H1 (cell line): ENCODE measurements around the gene TMEM79. TPM values are rescaled to one million over a fixed set of nuclear protein-coding genes. Genes with fewer than 3 reads are reported as not detected.

Experiments used
- EP300 ChIP-seq, 2 experiments: IDR thresholded peaks; 1 replicate in 1 of 2; 2 replicates in 1 of 2; pipeline ENCODE4 v1.6.1; 2011 to 2012; ENCODE audit warnings: low read depth in 2 of 2, low read length in 2 of 2, mild to moderate bottlenecking in 2 of 2, borderline replicate concordance in 1 of 2, inconsistent platforms in 1 of 2, moderate library complexity in 1 of 2
- HDAC2 ChIP-seq, 2 experiments: fragments of 300-600 bp in 1 of 2; sonication (generic) in 1 of 2; IDR thresholded peaks; 2 replicates each; pipeline ENCODE4 v1.6.1; 2011 to 2012; ENCODE audit warnings: low read depth in 2 of 2, low read length in 2 of 2, mild to moderate bottlenecking in 2 of 2, moderate library complexity in 2 of 2, borderline replicate concordance in 1 of 2, inconsistent platforms in 1 of 2
- polyA plus RNA-seq, 7 experiments: library from polyadenylated mRNA; depleted of rRNA in 3 of 7; stranded (reverse) in 5 of 7; unstranded in 2 of 7; fragments of >200 nt in 5 of 7; fragments of 200-250 nt in 2 of 7; gene quantifications; 1 replicate in 5 of 7; 2 replicates in 1 of 7; 4 replicates in 1 of 7; pipeline versions ENCODE4 v1.2.1 to v1.2.3, GENCODE V29; 2011 to 2013; ENCODE audit warnings: missing spikeins in 2 of 7, mixed read lengths in 2 of 7
- total RNA-seq: library from RNA; stranded (reverse); fragmentation: NEBNext Ultra II Directional; extraction: Animal tissue kit (Norgen Biotek cat#: 25700); gene quantifications from 2 replicates; pipeline ENCODE4 v1.2.1, GENCODE V29; 2021

The TMEM79 gene
- total and polyA plus RNA-seq, 2 of the 8 experiments (the other 6 are each of a cell fraction or from before 2014, with no cell fraction given): 2.1 to 2.3 TPM

DNA sequence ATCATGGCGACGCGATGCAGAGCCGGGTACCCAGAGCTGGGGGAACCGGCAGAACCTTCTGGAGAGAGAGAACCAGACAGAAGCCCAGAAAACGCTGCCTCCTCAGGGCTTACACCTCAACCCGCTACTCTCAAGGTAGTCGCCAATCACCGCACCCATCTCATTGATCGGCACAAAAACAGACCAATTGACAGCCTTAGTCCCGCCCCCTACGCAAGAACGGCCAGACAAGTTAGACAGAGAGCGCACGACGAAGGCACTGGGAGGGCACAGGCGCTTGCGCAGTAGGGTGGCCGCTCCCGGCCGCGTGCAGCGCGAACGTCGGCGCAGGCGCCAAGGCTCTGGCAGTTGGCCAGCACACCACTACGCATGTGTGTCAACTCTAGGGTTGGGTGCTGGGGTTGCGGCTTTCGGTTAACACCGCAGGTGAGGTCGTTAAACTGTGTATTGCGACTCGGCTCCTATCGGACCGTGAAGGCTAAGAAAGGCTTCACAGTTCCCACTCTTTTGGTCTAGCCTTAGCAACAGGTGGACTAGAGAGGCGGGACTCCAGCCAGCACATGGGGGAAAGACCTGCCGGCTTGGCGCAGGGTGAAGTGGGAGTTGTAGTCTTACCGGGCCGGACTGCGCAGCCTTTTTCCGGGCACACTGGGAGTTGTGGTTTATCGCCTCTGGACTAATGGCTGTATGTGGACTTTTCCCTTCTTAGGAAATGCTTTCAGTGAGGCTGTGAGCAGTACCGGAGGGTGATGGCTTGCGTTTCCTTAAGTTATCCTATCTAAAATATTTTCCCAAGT lies 54.3 kb downstream of the TMEM79 start, which contains the start of the genes CCT3 and TSACC (continued):
- TF ChIP-seq EP300 (IDR thresholded peaks at IDR 0.05; ENCODE audit: borderline replicate concordance in 1 of 2, low read depth in 2 of 2, low read length in 2 of 2) (no peak), HDAC2 (IDR thresholded peaks at IDR 0.05; ENCODE audit: borderline replicate concordance in 1 of 2, low read depth in 2 of 2, low read length in 2 of 2) (0 out of 4 replicates have a peak, but pooled peaks of 1 of the 2 experiments have one; percentile 20)

Other genes starting within 250 kb of the TMEM79 start
- 37.7 and 39.8 TPM in 2 replicates for gene UBQLN4, start 230.5 kb upstream of the TMEM79 start, total RNA-seq
- 47.8 and 52.0 TPM in 2 replicates for gene UBQLN4, start 230.5 kb upstream of the TMEM79 start, polyA plus RNA-seq (2011; rRNA removed)
- 50.5 and 54.7 TPM in 2 replicates for gene LAMTOR2, start 229.5 kb upstream of the TMEM79 start, total RNA-seq
- 122 and 131 TPM in 2 replicates for gene LAMTOR2, start 229.5 kb upstream of the TMEM79 start, polyA plus RNA-seq (2011; rRNA removed)
- gene RAB25, start 223.2 kb upstream of the TMEM79 start, total RNA-seq: 34.8 and 38.5 TPM in 2 replicates
- 98.2 and 117 TPM in 2 replicates for gene RAB25, start 223.2 kb upstream of the TMEM79 start, polyA plus RNA-seq (2011; rRNA removed)
- 52.4 and 54.7 TPM in 2 replicates for gene MEX3A, start 201.9 kb upstream of the TMEM79 start, total RNA-seq
- 34.1 and 43.5 TPM in 2 replicates for gene MEX3A, start 201.9 kb upstream of the TMEM79 start, polyA plus RNA-seq (2011; rRNA removed)
- gene LMNA, start 169.6 kb upstream of the TMEM79 start, total RNA-seq: 46.8 and 48.0 TPM in 2 replicates
- 25.8 and 38.3 TPM in 2 replicates for gene LMNA, start 169.6 kb upstream of the TMEM79 start, polyA plus RNA-seq (2011; rRNA removed)
- gene SEMA4A, start 130.7 kb upstream of the TMEM79 start, total RNA-seq: 5.9 and 7.3 TPM in 2 replicates
- gene SEMA4A, start 130.7 kb upstream of the TMEM79 start, polyA plus RNA-seq (2011; rRNA removed): 10.6 and 12.0 TPM in 2 replicates
- 23.4 and 31.4 TPM in 2 replicates for gene SLC25A44, start 90.2 kb upstream of the TMEM79 start, total RNA-seq
- gene SLC25A44, start 90.2 kb upstream of the TMEM79 start, polyA plus RNA-seq (2011; rRNA removed): 27.0 and 32.1 TPM in 2 replicates
- 113 and 116 TPM in 2 replicates for gene PMF1, start 71.3 kb upstream of the TMEM79 start, total RNA-seq
- gene PMF1, start 71.3 kb upstream of the TMEM79 start, polyA plus RNA-seq (2011; rRNA removed): 296 and 337 TPM in 2 replicates
- 0.78 and 1.2 TPM in 2 replicates for gene BGLAP, start 42.1 kb upstream of the TMEM79 start, total RNA-seq
- 1.5 and 3.2 TPM in 2 replicates for gene BGLAP, start 42.1 kb upstream of the TMEM79 start, polyA plus RNA-seq (2011; rRNA removed)
- gene PAQR6, start 36.3 kb upstream of the TMEM79 start, total RNA-seq: 7.1 and 7.2 TPM in 2 replicates
- 11.3 and 20.2 TPM in 2 replicates for gene PAQR6, start 36.3 kb upstream of the TMEM79 start, polyA plus RNA-seq (2011; rRNA removed)
- gene SMG5, start 1.5 kb upstream of the TMEM79 start, total RNA-seq: 94.7 and 98.0 TPM in 2 replicates
- 32.7 and 45.2 TPM in 2 replicates for gene SMG5, start 1.5 kb upstream of the TMEM79 start, polyA plus RNA-seq (2011; rRNA removed)
- 47.6 and 48.1 TPM in 2 replicates for gene GLMP, start 11.4 kb downstream of the TMEM79 start, total RNA-seq
- gene GLMP, start 11.4 kb downstream of the TMEM79 start, polyA plus RNA-seq (2011; rRNA removed): 59.5 and 69.3 TPM in 2 replicates
- not detected in 2 replicates for gene VHLL, start 15.0 kb downstream of the TMEM79 start, total RNA-seq
- not detected in 2 replicates for gene VHLL, start 15.0 kb downstream of the TMEM79 start, polyA plus RNA-seq (2011; rRNA removed)
- 471 and 480 TPM in 2 replicates for gene CCT3, start 54.0 kb downstream of the TMEM79 start, total RNA-seq
- gene CCT3, start 54.0 kb downstream of the TMEM79 start, polyA plus RNA-seq (2011; rRNA removed): 321 and 431 TPM in 2 replicates
- gene TSACC, start 54.2 kb downstream of the TMEM79 start, total RNA-seq: 1.0 and 2.1 TPM in 2 replicates
- gene TSACC, start 54.2 kb downstream of the TMEM79 start, polyA plus RNA-seq (2011; rRNA removed): 3.3 and 5.0 TPM in 2 replicates
- 2.2 and 2.6 TPM in 2 replicates for gene RHBG, start 84.9 kb downstream of the TMEM79 start, total RNA-seq
- gene RHBG, start 84.9 kb downstream of the TMEM79 start, polyA plus RNA-seq (2011; rRNA removed): 2.7 and 3.1 TPM in 2 replicates
- 17.3 and 19.5 TPM in 2 replicates for gene MEF2D, start 216.4 kb downstream of the TMEM79 start, total RNA-seq
- gene MEF2D, start 216.4 kb downstream of the TMEM79 start, polyA plus RNA-seq (2011; rRNA removed): 20.3 and 44.4 TPM in 2 replicates